OCI-LY1 (cell line): Measurements from ENCODE around the gene GRID2.

ENCODE experiments used
- H2AFZ ChIP-seq: fragments of 200-600 bp; sonication (generic), shearing (Covaris generic); 2 replicates; pipeline ENCODE4 v1.6.0; 2014; ENCODE audit warnings: antibody characterized with exemption, mild to moderate bottlenecking, low read length
- H3F3A ChIP-seq: fragments of 200-600 bp; sonication (generic), shearing (Covaris generic); 2 replicates; pipeline ENCODE4 v1.6.0; 2014; ENCODE audit warnings: mild to moderate bottlenecking, antibody characterized with exemption, low read length, moderate library complexity; ENCODE audit not compliant: insufficient read depth
- H3K27ac ChIP-seq: fragments of 200-600 bp; sonication (generic); 2 replicates; pipeline ENCODE4 v1.5.1; 2014; ENCODE audit warnings: low read length, mixed run types, mild to moderate bottlenecking, low read depth; ENCODE audit not compliant: poor library complexity, severe bottlenecking
- H3K27me3 ChIP-seq: fragments of 200-600 bp; sonication (generic); 2 replicates; pipeline ENCODE4 v1.6.0; 2014; ENCODE audit warnings: antibody characterized with exemption, mild to moderate bottlenecking, low read length, moderate library complexity; ENCODE audit not compliant: insufficient read depth
- H3K36me3 ChIP-seq: fragments of 200-600 bp; sonication (generic); 2 replicates; pipeline ENCODE4 v1.6.1; 2014; ENCODE audit warnings: mild to moderate bottlenecking, antibody characterized with exemption, low read length, moderate library complexity, mixed read lengths; ENCODE audit not compliant: insufficient read depth
- H3K4me1 ChIP-seq: fragments of 200-600 bp; sonication (generic); 2 replicates; pipeline ENCODE4 v1.5.1; 2014; ENCODE audit warnings: mild to moderate bottlenecking, low read length, moderate library complexity; ENCODE audit not compliant: insufficient read depth, severe bottlenecking
- H3K4me2 ChIP-seq: fragments of 200-600 bp; sonication (generic), shearing (Covaris generic); 2 replicates; pipeline ENCODE4 v1.6.1; 2014; ENCODE audit warnings: low read length
- H3K4me3 ChIP-seq: fragments of 200-600 bp; sonication (generic); 2 replicates; pipeline ENCODE4 v1.5.1; 2014; ENCODE audit warnings: low read length, low read depth, mild to moderate bottlenecking, mixed read lengths; ENCODE audit not compliant: poor library complexity, severe bottlenecking
- H3K79me2 ChIP-seq: fragments of 200-600 bp; shearing (Covaris generic); 2 replicates; pipeline ENCODE4 v1.6.1; 2016; ENCODE audit warnings: mixed run types, low read length, mixed read lengths; ENCODE audit not compliant: insufficient read depth
- H3K9ac ChIP-seq: fragments of 200-600 bp; sonication (generic), shearing (Covaris generic); 2 replicates; pipeline ENCODE4 v1.6.1; 2014; ENCODE audit warnings: mild to moderate bottlenecking, low read length, mixed read lengths
- H3K9me2 ChIP-seq: fragments of 200-600 bp; sonication (generic), shearing (Covaris generic); 2 replicates; pipeline ENCODE4 v1.6.1; 2014; ENCODE audit warnings: low read depth, mild to moderate bottlenecking, low read length, mixed read lengths
- H3K9me3 ChIP-seq: fragments of 200-600 bp; shearing (Covaris generic); 2 replicates; pipeline ENCODE4 v1.6.1; 2014; ENCODE audit warnings: low read length, mixed read lengths
- H4K20me1 ChIP-seq: fragments of 200-600 bp; sonication (generic), shearing (Covaris generic); 2 replicates; pipeline ENCODE4 v1.6.0; 2016; ENCODE audit warnings: mild to moderate bottlenecking, low read length; ENCODE audit not compliant: insufficient read depth
- CTCF ChIP-seq: fragments of 200-600 bp; sonication (generic), shearing (Covaris generic); IDR thresholded peaks from 2 replicates; pipeline ENCODE4 v1.5.1; 2017; ENCODE audit warnings: mild to moderate bottlenecking, antibody characterized with exemption, low read length, moderate library complexity, mixed read lengths
- EZH2 ChIP-seq: fragments of 200-600 bp; sonication (generic), shearing (Covaris generic); IDR thresholded peaks from 2 replicates; pipeline ENCODE4 v1.8.0; 2017; ENCODE audit warnings: borderline replicate concordance, mixed run types, mild to moderate bottlenecking, antibody characterized with exemption, low read length, moderate library complexity, mixed read lengths

The GRID2 gene

GRCh38 chr4:92519727-92520126, 216.0 kb downstream of the GRID2 start:
- Histone ChIP-seq H3K79me2 (no peaks in the 10 kb centered on the region), H3K9ac (no peak overlapping the region), H2AFZ (no peak overlapping the region), H3K9me3 (no peaks in the 10 kb centered on the region), H4K20me1 (no peaks in the 10 kb centered on the region), H3K4me1 (no peaks in the 10 kb centered on the region), H3K4me3 (no peak overlapping the region), H3K36me3 (no peaks in the 10 kb centered on the region), H3K27ac (no peak overlapping the region), H3K4me2 (no peak overlapping the region), H3K27me3 (no peaks in the 10 kb centered on the region), H3K9me2 (no peaks in the 10 kb centered on the region), H3F3A (no peaks in the 10 kb centered on the region)
- TF ChIP-seq EZH2 (no peak), CTCF (no peak)

- TF ChIP-seq CTCF (no peak), EZH2 (no peak)
- no peak overlapping the region for H3K4me2 ChIP-seq
- H4K20me1 ChIP-seq: no peaks in the 10 kb centered on the region
- H3K79me2 ChIP-seq: no peaks in the 10 kb centered on the region
- no peak overlapping the region for H3K9ac ChIP-seq
- H3K4me1 ChIP-seq: no peaks in the 10 kb centered on the region
- no peaks in the 10 kb centered on the region for H3F3A ChIP-seq
- no peaks in the 10 kb centered on the region for H3K9me2 ChIP-seq
- no peaks in the 10 kb centered on the region for H3K36me3 ChIP-seq
- H3K27me3 ChIP-seq: no peaks in the 10 kb centered on the region
- no peak overlapping the region for H3K4me3 ChIP-seq
- H3K27ac ChIP-seq: no peak overlapping the region
- no peak overlapping the region for H2AFZ ChIP-seq
- no peaks in the 10 kb centered on the region for H3K9me3 ChIP-seq
Measured at GRCh38 chr4:92520563-92520962, 216.8 kb downstream of the GRID2 start.

DNA sequence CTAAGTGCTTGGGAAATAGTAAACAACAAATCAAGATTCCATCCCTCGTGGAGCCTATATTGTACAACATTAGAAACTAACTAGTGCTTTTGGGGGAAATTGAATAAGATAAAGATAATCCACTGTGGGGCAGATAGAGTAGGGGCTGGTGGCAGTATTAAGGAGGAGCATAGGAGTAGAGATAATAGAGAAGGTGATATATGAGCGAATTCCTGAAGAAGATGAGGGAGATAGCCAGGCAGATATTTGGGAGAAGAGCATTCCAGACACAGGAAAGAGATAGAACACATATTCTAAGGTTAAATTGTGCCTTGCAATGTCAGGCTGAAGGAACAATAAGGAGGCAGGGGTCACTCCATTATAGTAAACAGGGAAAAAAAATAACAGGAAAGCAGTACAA, 218.2 kb downstream of the GRID2 start:
- H3K79me2 ChIP-seq: no peaks in the 10 kb centered on the region
- no peak overlapping the region for H3K4me2 ChIP-seq
- H3K27me3 ChIP-seq: no peaks in the 10 kb centered on the region
- no peaks in the 10 kb centered on the region for H3K4me1 ChIP-seq
- no peaks in the 10 kb centered on the region for H3K9me2 ChIP-seq
- no peaks in the 10 kb centered on the region for H4K20me1 ChIP-seq
- H3K4me3 ChIP-seq: no peak overlapping the region
- H3K27ac ChIP-seq: no peak overlapping the region
- no peaks in the 10 kb centered on the region for H3K36me3 ChIP-seq
- no peak overlapping the region for H2AFZ ChIP-seq
- H3F3A ChIP-seq: no peaks in the 10 kb centered on the region
- TF ChIP-seq EZH2 (no peak), CTCF (no peak)
- H3K9ac ChIP-seq: no peak overlapping the region
- H3K9me3 ChIP-seq: no peaks in the 10 kb centered on the region
